Measurements from ENCODE around the gene UGT1A7. TPM values are rescaled to one million over a fixed set of nuclear protein-coding genes. Genes with fewer than 3 reads are reported as not detected.

The UGT1A7 gene
- total RNA-seq, 1 experiment from 2014 or later = 0.18 TPM

GRCh38 chr2:233810385-233810784 lies 128.7 kb downstream of the UGT1A7 start:
- H3K9me3 ChIP-seq = no peaks in the 10 kb centered on the region
- CTCF ChIA-PET = no interaction called here
- Mint-ChIP-seq H3K4me1 (ENCODE audit: low read depth, unreplicated experiment) (no peaks in the 10 kb centered on the region), H3K27ac (ENCODE audit: unreplicated experiment) (no peak overlapping the region), H3K36me3 (ENCODE audit: insufficient read depth, unreplicated experiment) (no peaks in the 10 kb centered on the region), H3K27me3 (ENCODE audit: insufficient read depth, unreplicated experiment) (no peaks in the 10 kb centered on the region), H3K4me3 (ENCODE audit: unreplicated experiment) (no peak overlapping the region), H3K9me3 (ENCODE audit: unreplicated experiment) (no peaks in the 10 kb centered on the region)
- POLR2A ChIA-PET = no interaction called here
- H3K27me3 ChIP-seq (replicated peaks; ENCODE audit: control insufficient read depth, insufficient read depth, low read length) = no peaks in the 10 kb centered on the region
- no peak overlapping the region for H3K4me3 ChIP-seq (ENCODE audit: low read depth, low read length)
- no peak for DNase-seq
- no peak for TF ChIP-seq CTCF (IDR thresholded peaks at IDR 0.05; ENCODE audit: insufficient read depth in 1 of 2, low read depth in 1 of 2, low read length in 1 of 2, severe bottlenecking in 1 of 2, unreplicated experiment in 1 of 2)
- H3K36me3 ChIP-seq (ENCODE audit: control insufficient read depth, insufficient read depth, low read length) = no peaks in the 10 kb centered on the region
- intact Hi-C loops (cut with micrococcal nuclease; ENCODE audit: unreplicated experiment) = no loop called here
- no peaks in the 10 kb centered on the region for H3K4me1 ChIP-seq
- no TSS peak for BruUV-seq (replicated peaks)

- no peak for TF ChIP-seq CTCF (IDR thresholded peaks at IDR 0.05; ENCODE audit: insufficient read depth in 1 of 2, low read depth in 1 of 2, low read length in 1 of 2, severe bottlenecking in 1 of 2, unreplicated experiment in 1 of 2)
- ChIA-PET POLR2A (no interaction called here), CTCF (no interaction called here)
- no peak overlapping the region for H3K27ac Mint-ChIP-seq (ENCODE audit: unreplicated experiment)
- intact Hi-C loops (cut with micrococcal nuclease; ENCODE audit: unreplicated experiment) = no loop called here
- Histone ChIP-seq H3K36me3 (ENCODE audit: control insufficient read depth, insufficient read depth, low read length) (no peaks in the 10 kb centered on the region), H3K27me3 (replicated peaks; ENCODE audit: control insufficient read depth, insufficient read depth, low read length) (no peaks in the 10 kb centered on the region), H3K9me3 (no peaks in the 10 kb centered on the region), H3K4me1 (no peaks in the 10 kb centered on the region), H3K4me3 (ENCODE audit: low read depth, low read length) (no peak overlapping the region)
- H3K27me3 Mint-ChIP-seq (ENCODE audit: insufficient read depth, unreplicated experiment) = no peaks in the 10 kb centered on the region
- DNase-seq = no peak
- H3K4me1 Mint-ChIP-seq (ENCODE audit: low read depth, unreplicated experiment) = no peaks in the 10 kb centered on the region
- BruUV-seq (replicated peaks) = no TSS peak
- H3K9me3 Mint-ChIP-seq (ENCODE audit: unreplicated experiment) = no peaks in the 10 kb centered on the region
- no peak overlapping the region for H3K4me3 Mint-ChIP-seq (ENCODE audit: unreplicated experiment)
- H3K36me3 Mint-ChIP-seq (ENCODE audit: insufficient read depth, unreplicated experiment) = no peaks in the 10 kb centered on the region
Observed at GRCh38 chr2:233811087-233811486, 129.4 kb downstream of the UGT1A7 start.

GRCh38 chr2:233811732-233812131 lies 130.0 kb downstream of the UGT1A7 start:
- no peaks in the 10 kb centered on the region for H3K9me3 Mint-ChIP-seq (ENCODE audit: unreplicated experiment)
- ChIA-PET CTCF (no interaction called here), POLR2A (no interaction called here)
- no TSS peak for BruUV-seq (replicated peaks)
- DNase-seq = no peak
- H3K36me3 Mint-ChIP-seq (ENCODE audit: insufficient read depth, unreplicated experiment) = no peaks in the 10 kb centered on the region
- H3K9me3 ChIP-seq = no peaks in the 10 kb centered on the region
- no peak overlapping the region for H3K4me3 ChIP-seq (ENCODE audit: low read depth, low read length)
- no peaks in the 10 kb centered on the region for H3K27me3 ChIP-seq (replicated peaks; ENCODE audit: control insufficient read depth, insufficient read depth, low read length)
- H3K27me3 Mint-ChIP-seq (ENCODE audit: insufficient read depth, unreplicated experiment) = no peaks in the 10 kb centered on the region
- H3K36me3 ChIP-seq (ENCODE audit: control insufficient read depth, insufficient read depth, low read length) = no peaks in the 10 kb centered on the region
- TF ChIP-seq CTCF (IDR thresholded peaks at IDR 0.05; ENCODE audit: insufficient read depth in 1 of 2, low read depth in 1 of 2, low read length in 1 of 2, severe bottlenecking in 1 of 2, unreplicated experiment in 1 of 2) = no peak
- no peaks in the 10 kb centered on the region for H3K4me1 ChIP-seq
- H3K4me1 Mint-ChIP-seq (ENCODE audit: low read depth, unreplicated experiment) = no peaks in the 10 kb centered on the region
- H3K4me3 Mint-ChIP-seq (ENCODE audit: unreplicated experiment) = no peak overlapping the region
- intact Hi-C loops (cut with micrococcal nuclease; ENCODE audit: unreplicated experiment) = no loop called here
- H3K27ac Mint-ChIP-seq (ENCODE audit: unreplicated experiment) = no peak overlapping the region
